ENCODE results near the gene HIP1R.

Gene HIP1R

DNA sequence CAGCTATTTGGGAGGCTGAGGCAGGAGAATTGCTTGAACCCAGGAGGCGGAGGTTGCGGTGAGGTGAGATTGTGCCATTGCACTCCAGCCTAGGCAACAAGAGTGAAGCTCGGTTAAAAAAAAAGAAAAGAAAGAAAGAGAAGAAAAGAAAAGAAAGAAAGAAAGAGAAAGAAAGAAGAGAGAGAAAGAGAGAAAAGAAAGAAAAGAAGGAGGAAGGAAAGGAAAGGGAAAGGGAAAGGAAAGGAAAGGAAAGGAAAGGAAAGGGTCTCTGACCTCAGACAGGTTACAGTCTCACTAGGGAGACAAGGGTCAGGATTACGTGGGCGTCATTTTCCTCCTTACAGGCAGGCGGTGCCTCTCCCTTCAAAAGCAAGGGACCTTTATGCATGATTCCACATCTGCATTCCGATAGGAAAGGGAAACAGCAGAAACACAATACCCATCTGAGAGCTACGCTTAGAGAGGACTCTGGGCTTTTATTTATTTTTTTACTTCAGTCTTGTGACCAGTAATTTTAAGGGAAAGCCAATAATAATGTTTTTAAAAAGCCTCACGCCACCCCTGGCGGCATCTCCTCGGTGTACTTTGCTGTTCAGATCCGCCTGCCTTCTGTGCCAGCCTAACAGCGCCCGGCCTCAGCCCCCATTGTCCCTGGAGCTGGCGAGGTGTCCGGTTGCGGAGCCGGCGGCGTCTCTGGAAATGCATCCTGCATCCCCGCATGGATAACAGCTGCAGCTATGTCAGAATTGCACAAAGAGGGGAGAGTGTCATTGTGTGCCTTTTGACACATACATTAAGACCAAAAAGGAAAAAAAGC lies 945 bp upstream of the HIP1R start:
- no peak for DNase-seq (ENCODE audit: low read depth in 2 of 2, low spot score in 1 of 2)

DNA sequence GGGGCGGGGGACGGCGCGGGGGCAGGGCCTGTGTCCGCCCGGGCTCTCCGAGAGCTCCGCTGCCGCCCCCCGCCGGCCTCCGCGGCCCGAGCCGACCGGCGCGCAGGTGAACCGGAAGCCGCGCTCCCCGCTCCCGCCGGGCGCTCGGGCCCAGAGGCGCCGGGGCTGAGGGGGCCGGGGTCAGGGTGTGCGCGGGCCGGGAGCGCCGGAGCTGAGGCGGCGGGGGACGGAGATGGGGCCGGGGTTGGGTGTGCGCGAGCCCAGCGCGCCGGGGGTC lies 431 bp downstream of the HIP1R start:
- DNase-seq (ENCODE audit: low read depth in 2 of 2, low spot score in 1 of 2): no peak

DNA sequence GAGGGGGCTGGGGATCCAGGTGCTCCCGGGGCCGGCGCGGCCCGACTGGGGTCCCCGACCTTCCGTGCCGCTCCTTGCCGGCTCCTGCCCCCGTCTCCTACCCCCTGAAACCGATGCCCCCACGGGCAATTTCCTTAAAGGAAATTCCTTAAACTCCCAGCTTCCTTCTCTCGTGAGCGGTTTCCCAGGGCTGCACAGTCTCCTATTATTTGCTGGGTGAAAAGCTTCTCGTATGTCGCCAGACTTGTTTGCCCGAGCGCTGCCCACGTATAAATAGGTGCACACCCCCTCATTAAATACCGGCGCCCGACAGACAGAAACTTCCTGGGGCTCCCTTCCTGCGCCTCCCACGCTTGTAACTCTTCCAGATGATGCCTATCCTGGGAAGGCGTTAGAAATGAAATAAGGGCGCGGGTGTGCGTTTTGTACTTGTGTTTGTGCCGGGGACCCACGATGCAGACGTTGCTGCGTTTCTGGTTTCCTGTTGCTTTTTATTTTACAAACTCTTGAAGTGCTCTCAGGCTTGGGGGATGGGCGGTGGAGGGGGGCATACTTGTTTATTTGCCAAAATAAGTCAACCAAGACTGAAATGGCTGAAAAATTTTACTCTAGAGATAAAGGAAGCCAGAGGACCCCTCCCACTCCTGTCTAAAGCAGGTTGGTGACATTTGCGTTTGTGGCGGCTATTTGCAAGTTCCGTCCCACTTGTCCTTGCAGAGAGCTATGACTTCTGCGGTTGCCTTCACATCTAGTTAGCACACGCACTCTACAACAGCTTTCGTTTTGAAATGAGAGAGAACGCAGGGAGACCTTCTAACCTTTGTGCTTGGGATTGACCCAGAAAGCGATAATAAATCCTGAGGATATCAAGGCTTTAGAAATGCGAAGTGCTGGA lies 1.0 kb downstream of the HIP1R start:
- DNase-seq (ENCODE audit: low read depth in 2 of 2, low spot score in 1 of 2): peak in 1 of 2 donors; percentile 7

DNA sequence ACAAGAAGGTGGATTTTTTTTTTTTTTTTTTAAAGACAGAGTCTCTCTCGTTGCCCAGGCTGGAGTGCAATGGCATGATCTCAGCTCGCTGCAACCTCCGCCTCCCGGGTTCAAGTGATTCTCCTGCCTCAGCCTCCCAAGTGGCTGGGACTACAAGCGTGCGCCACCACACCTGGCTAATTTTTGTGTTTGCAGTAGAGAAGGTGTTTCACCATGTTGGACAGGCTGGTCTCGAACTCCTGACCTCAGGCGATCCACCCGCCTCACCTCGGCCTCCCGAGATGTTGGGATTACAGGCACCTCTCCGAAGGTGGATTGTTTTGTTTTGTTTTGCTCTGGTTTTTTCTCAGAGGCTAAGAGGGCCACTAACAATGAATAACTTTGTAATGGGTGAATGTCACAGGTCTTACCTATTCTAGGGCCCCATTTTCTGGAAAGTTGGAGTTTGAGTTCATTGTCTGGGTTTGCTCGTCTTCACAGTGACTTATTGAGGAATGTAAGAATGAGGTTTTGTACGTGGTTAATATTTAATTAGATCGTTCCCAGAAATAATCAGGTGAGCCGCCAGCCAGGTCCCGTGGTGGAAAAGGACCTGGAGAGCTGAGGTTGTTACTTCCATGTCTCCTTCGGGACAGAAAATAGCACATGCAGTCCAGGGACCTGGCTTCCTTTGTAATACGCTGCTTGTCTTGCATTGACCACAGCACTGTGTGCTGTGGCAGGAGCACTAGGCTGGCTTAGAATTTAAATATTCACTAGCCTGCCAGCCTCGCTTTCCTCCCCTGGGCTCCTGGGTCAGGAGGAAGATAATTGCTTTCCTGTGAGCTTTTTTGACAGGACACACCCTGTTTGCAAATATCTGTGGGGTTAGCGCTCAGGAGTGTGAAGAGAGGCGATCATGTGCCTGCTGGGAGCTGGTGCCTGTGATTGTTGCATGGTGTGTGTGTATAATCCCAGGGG lies 2.3 kb downstream of the HIP1R start:
- no peak for DNase-seq (ENCODE audit: low read depth in 2 of 2, low spot score in 1 of 2)

DNA sequence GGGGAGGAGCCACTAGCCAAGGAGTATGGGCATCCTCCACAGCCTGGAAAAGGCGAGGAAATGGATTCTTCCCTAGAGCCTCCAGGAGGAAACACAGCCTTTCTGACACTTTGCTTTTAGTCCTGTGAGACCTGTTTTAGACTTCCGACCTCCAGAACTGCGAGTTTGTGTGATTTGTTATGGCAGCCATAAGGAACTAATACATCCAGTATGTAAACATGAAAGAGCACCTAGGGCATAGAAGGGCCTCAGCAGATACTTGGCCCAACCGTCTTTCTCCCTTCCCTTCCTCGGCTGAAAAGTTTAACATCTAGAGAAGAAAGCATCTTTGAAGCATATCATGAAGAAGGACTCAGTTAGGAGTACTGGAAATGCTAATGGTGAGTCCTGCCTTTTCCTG lies 3.6 kb downstream of the HIP1R start:
- no peak for DNase-seq (ENCODE audit: low read depth in 2 of 2, low spot score in 1 of 2)

DNA sequence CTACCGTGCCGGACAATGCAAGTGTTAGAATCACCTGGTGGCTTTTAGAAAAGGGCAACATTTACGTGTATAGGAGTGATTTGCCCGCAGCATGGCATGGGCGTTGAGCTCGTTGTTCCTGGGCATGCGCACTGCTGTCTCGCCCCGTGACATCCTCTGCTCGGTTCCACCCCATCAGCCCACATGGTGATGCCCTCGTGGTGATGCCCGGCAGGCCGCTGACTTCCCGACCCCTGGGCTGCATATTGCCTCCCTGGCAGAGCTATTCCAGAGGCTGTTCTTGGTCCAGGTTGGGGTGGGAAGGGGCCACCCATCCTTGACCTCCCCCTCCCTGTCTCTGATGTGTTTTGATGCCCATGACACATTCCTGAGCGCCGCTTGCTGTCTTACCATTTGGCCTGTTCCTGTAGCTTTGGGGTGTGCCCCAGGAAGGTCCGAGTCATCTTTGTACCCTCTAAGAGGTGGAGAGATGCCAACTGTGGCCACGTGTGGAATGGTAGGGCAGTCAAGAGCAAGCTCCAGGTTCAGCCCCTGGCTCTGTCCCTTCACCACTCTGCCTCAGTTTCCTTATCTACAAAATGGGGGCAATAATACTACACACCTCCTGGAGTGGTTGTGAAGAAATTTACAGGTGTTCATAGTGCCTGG lies 4.8 kb downstream of the HIP1R start:
- no peak for DNase-seq (ENCODE audit: low read depth in 2 of 2, low spot score in 1 of 2)

DNA sequence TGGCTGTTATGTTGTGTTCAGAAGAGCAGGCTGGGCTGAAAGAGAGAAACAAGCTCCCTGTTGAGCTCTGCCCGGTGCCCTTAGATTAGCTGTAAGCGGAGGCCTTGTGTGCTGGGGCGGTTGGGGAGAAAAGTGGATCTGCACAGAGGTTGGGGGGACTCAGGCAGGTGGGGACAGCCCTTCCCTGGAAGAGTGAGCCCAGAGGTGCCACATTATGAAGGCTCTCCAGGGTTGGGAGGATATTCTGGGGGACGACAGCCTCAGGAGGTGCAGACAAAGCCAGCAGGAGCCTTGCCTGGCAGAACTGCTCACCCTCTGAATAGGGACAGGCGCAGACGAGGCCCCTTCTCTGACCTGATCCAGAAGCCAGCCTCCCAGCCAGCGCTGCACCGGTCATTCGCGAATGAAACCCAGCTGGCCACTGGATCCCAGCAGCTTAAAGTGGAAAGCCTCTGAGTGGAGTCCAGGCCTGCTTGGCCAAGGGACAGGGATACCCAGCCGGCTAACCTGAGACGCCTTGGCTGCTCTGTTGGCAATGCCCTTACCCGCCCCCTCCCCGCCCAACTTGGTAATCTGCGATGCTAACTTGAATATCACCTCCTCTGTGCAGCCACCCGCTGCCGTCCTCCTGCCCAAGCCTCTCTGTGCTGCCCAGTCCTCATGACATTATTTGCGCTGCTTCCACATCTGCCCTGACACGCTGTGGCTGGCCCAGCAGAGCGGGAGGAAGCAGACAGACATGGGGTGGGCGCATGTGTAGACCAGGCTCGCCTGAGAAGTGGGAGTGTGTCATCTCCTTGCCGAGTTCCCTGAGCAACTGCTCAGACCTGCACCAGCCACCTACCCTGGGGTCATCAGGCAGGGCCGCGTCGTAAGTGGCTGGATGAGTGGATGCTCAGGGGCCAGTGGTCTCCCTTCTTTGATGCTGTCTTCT lies 5.6 kb downstream of the HIP1R start:
- no peak for DNase-seq (ENCODE audit: low read depth in 2 of 2, low spot score in 1 of 2)

DNA sequence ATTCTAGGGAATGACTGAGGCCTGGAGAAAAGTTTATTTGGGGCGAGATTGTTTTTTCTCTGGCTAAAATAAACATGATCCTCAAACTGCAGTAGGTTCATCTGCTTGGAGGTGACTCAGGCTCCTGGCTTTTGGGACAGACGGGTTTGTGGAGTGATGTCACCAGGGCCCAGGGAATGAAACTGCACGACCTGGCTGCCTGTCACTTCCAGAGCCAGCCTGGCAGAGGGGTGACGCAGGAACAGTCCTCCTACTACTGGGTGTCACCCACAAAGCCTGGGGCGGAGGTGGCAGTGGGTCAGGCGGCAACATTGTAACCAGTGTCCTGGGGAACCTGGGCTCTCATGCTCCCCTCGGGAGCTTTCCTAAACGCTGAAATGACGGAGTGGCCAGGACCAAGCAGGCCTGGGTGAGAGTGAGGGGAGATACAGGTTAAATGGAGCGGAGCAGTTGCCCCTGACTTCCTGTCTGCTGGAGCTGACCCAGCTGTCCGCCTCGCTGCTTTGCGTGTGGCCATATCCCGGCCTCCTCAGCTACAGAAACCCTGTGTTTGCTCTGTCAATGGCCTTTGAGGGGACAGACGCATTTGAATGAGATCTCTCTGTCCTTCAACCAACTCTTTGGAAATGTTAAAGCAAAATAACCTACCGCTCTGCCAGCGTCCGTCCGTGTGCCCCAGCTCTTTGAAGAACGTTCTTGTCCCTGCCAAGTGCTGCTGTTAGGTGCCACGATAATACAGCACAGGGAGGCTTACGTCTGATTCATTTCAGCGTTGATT lies 6.5 kb downstream of the HIP1R start:
- DNase-seq (ENCODE audit: low read depth in 2 of 2, low spot score in 1 of 2): no peak

DNA sequence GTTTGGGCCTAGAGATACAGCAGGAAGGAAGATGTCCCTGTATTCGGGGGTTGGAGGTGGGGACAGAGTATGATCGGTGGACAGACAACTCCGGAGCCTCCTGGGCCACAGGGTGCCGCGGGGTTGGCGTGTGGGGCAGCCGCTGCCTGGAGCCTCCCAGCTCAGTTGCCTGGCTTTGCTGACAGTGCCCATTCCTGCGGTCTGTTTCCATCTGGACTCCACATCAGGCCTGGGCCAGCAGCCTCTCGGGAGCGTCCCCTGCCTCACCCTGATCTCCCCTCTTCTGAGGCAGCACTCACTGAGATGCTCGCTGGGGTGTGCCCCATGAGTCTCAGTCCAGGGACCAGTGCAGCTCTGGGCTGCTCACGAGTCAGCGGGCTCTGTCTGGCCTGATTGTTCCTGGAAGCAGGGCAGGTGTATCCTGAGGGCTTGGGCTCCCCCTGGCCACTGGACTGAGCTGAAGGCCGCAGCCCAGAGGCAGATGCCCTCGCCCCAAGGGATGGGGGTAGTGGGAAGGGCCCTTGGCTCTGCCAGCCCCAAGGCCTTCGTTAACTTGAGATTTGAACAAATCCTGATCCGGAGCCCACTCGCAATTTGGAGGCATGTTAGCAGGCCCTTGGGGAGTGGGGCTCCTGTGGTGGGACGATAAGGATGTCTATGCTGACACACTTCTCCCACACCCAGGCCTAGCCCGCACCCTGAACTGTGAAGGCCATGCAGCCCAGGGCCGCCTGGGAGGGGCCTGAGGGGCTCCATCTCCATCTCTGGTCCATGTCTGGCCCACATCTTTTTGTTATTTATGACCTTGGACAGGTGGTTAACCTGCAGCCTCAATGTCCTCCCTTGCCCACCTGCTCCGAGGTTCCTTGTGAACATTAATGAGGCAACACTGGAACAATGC lies 7.5 kb downstream of the HIP1R start:
- DNase-seq (ENCODE audit: low read depth in 2 of 2, low spot score in 1 of 2): no peak

DNA sequence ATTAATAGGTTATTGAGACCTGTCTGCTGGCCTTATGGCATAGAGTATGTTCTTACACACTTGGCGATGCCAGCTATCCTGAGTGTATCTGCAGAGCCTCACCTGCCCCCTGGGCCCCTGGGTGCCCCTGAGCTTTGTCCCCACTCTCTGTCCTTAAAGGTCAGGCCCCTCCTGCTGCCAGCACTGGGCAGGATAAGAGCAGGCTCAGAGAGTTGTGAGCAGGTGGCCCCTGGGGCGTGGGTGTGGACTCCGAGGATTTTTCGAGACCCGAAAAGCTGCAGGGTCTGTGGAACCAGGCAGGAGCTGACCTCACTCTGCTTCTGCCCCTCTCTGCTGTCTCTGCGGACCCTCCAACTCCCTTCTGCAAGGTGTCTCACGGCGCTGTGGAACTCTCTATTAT lies 8.2 kb downstream of the HIP1R start:
- no peak for DNase-seq (ENCODE audit: low read depth in 2 of 2, low spot score in 1 of 2)

DNA sequence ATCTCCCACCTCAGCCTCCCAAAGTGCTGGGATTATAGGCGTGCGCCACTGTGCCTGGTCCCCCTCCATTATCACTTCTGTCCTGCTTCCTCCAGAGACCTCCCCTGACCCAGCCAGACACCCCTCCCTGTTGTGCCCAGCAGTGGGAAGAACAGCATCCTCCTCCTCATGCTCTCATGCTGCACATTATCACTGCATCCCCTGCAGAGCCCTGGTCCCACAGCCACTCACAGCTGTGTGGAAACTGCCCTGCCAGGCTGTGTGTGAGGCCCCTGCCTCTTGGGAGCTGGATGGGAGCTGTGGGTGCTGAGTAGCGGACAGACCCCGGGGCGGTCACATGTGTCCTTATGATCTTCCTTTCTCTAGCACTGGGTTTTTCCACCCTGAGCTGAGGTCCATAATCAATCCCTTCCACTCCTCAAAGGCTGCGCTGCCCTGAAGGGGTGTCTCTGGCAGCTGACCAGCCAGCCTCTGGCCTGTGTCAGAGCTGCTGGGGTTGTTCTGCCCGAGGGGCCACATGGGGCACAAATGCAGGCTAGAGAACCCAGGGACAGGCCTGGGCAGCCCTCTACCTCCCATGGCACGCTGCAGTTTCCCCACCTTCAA lies 9.2 kb downstream of the HIP1R start:
- DNase-seq (ENCODE audit: low read depth in 2 of 2, low spot score in 1 of 2): no peak

DNA sequence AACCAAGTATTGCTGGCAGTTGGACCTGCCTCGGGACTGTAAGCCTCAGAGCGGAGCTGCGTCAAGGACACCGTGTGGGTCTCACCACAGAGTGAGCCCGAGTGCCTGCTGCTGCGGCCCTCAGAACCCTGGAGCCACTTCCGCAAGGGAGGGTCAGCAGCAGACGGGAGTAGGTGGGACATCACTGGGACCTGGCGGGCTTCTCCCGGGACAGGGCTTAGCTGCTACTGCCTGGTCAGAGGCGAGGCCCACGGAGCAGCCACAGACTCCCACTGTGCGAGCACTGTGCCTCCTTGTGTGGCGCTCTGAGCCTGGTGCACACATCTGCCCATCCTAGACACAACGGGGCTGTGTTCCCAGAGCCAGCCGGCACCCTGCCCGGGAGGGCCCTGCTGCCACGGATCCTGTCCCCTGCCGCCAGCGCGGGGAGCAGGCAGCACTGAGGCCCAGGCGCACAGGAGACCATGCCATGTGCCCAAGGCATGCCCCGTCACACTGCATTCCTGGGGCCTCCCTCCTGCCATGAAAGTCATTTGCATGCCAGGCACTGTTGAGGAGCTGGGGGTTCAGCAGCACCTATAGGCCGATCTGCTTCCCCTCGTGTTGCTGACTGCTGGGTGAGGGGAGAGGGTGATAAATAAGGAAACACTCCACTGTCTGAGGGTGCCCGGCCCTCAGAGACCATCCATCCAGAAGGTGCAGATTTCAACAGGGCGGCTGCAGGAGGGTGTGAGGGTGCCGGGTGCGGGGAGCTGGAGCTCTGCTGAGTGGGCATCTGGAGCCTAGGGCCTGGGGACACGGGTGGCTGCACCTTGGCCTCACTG lies 10.0 kb downstream of the HIP1R start:
- no peak for DNase-seq (ENCODE audit: low read depth in 2 of 2, low spot score in 1 of 2)

DNA sequence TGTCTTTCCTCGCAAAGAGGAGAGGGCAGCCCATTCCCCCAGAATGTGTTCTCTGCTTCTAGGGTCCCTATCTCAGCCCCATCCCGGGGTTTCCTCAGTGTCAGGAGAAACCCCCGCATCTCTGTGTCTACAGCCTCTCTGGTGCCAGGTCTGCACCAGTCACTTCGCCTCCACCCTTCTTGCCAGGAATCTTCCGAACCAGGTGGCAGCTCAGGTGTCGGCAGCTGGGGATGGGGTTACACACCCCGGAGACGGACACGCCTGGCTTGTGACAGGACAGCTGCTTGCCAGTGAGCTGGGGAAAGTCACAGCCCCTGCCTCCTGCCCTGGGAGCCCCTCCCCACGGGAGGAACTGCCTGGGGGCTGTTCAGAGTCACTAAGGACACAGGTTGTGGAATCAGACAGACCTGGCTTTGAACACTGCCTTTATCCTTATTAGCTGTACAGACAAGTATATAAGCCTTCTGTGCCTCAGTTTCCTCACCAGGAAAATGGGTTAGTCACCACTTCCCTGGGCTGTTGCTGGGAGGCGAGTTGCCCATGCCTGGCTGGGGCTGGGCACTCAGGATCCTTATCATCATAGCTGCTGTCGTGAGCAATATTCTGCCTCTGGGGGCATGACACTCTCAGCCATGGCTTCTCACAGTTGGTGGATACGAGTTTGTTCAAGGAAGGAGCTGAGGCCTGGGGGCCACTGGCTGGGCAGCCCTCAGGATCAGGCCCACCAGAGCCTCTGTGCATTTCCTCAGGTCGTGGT lies 10.8 kb downstream of the HIP1R start:
- no peak for DNase-seq (ENCODE audit: low read depth in 2 of 2, low spot score in 1 of 2)

DNA sequence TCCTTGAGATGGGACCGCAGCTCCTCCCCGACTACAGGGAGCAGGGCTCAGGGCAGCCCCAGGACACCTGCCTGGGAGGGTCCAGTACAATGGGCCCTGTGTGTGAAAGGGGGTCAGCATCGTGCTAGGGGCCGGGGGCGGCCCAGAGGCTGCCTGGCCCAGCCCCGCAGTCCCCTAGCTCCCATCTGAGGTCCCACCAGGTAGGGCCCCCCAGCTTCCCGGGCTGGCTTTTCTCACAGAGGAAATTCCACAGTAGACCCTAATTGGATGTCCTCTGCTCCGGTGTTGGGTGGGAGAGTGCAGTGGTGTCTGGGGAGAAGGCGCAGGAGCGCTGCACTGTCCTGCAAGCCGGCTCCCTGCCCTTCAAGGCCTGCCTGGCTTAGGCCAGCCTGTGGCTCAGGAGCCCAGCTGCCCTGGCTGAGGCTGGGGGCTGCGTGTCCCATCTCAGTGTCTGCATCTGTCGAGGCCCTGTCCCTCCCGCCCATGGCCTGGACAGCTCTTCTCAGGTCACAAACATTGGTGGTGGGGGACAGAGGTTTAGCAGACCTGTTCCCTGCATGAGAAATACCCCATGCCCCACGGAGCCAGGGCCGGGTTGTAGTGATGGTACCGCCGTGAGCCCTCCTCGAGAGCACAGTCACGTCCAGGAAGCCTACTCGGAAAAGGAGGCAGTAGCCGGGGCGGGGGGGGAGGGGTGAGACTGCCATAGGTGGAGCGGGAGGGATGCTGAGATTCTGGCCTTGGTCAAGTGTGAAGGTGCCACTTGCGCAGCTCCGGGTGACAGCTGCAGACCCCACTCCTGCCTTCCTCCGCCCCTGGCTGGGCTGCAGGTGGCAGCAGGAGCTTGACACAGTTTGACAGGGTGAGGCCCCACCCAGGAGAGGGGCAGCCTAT lies 11.6 kb downstream of the HIP1R start:
- no peak for DNase-seq (ENCODE audit: low read depth in 2 of 2, low spot score in 1 of 2)

DNA sequence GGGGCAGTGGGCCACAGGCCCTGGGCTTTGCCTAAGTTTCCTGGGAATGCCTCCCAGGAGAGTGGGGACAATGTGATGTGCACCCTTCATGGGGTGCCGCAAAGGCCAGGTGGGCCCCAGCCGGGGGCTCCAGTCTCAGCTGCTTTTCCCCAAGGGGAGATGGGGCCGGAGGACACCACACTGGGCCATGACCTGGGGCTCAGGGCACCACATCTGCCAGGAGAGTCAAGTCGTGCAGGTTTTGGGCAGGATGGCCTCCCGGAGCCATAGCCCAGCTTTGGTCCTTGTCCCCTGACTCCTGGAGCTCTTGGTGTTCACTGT lies 12.2 kb downstream of the HIP1R start:
- DNase-seq (ENCODE audit: low read depth in 2 of 2, low spot score in 1 of 2): no peak
